ENCODE results near the gene HMGB3.
"Not testable (repeated sequence)": the region's sequence is repeated elsewhere in the genome, so short reads cannot be mapped to it uniquely, and the experiment has no call there.

The HMGB3 gene

GRCh38 chrX:150966235-150966634 lies 16.9 kb upstream of the HMGB3 start:
- Mint-ChIP-seq H3K9me3 (no peaks in the 10 kb centered on the region), H3K27me3 (peaks cover 4% of the 10 kb centered on the region), H3K36me3 (no peaks in the 10 kb centered on the region), H3K27ac (no peak overlapping the region), H3K4me3 (no peak overlapping the region), H3K4me1 (no peaks in the 10 kb centered on the region)
- CTCF ChIA-PET = no interaction called here
- no peak for DNase-seq

GRCh38 chrX:150966742-150967141 lies 16.4 kb upstream of the HMGB3 start:
- CTCF ChIA-PET = no interaction called here
- H3K36me3 Mint-ChIP-seq = no peaks in the 10 kb centered on the region
- no peaks in the 10 kb centered on the region for H3K4me1 Mint-ChIP-seq
- no peak for DNase-seq
- no peaks in the 10 kb centered on the region for H3K9me3 Mint-ChIP-seq
- no peak overlapping the region for H3K4me3 Mint-ChIP-seq
- peaks cover 4% of the 10 kb centered on the region for H3K27me3 Mint-ChIP-seq
- no peak overlapping the region for H3K27ac Mint-ChIP-seq

GRCh38 chrX:150967786-150968185 lies 15.3 kb upstream of the HMGB3 start:
- no peaks in the 10 kb centered on the region for H3K9me3 Mint-ChIP-seq

GRCh38 chrX:150968862-150969720 lies 14.0 kb upstream of the HMGB3 start:
- Mint-ChIP-seq H3K27me3 (peaks cover 4% of the 10 kb centered on the region), H3K36me3 (no peaks in the 10 kb centered on the region), H3K9me3 (no peaks in the 10 kb centered on the region), H3K4me3 (no peak overlapping the region), H3K4me1 (no peaks in the 10 kb centered on the region), H3K27ac (no peak overlapping the region)
- no peak for DNase-seq
- CTCF ChIA-PET = no interaction called here

More at GRCh38 chrX:150967786-150968185, 15.3 kb upstream of the HMGB3 start:
- Mint-ChIP-seq H3K4me3 (no peak overlapping the region), H3K27me3 (peaks cover 4% of the 10 kb centered on the region), H3K36me3 (no peaks in the 10 kb centered on the region), H3K27ac (no peak overlapping the region), H3K4me1 (no peaks in the 10 kb centered on the region)
- CTCF ChIA-PET = no interaction called here
- DNase-seq = no peak

- Mint-ChIP-seq H3K4me3 (no peak overlapping the region), H3K4me1 (no peaks in the 10 kb centered on the region), H3K36me3 (no peaks in the 10 kb centered on the region), H3K27me3 (peaks cover 4% of the 10 kb centered on the region), H3K9me3 (no peaks in the 10 kb centered on the region), H3K27ac (no peak overlapping the region)
- no peak for DNase-seq
- CTCF ChIA-PET = no interaction called here
Measured at GRCh38 chrX:150972450-150972849, 10.7 kb upstream of the HMGB3 start.

- H3K9me3 Mint-ChIP-seq = no peaks in the 10 kb centered on the region
- H3K36me3 Mint-ChIP-seq = no peaks in the 10 kb centered on the region
- peaks cover 4% of the 10 kb centered on the region for H3K27me3 Mint-ChIP-seq
- no peak overlapping the region for H3K27ac Mint-ChIP-seq
- CTCF ChIA-PET = no interaction called here
- no peak overlapping the region for H3K4me3 Mint-ChIP-seq
- no peak for DNase-seq
- H3K4me1 Mint-ChIP-seq = no peaks in the 10 kb centered on the region
Measured at GRCh38 chrX:150975655-150976390, 7.3 kb upstream of the HMGB3 start.

GRCh38 chrX:150977411-150978162 lies 5.5 kb upstream of the HMGB3 start:
- H3K9me3 Mint-ChIP-seq = no peaks in the 10 kb centered on the region
- H3K36me3 Mint-ChIP-seq = no peaks in the 10 kb centered on the region
- H3K4me3 Mint-ChIP-seq = no peak overlapping the region
- CTCF ChIA-PET = no interaction called here
- no peak overlapping the region for H3K27ac Mint-ChIP-seq
- peaks cover 12% of the 10 kb centered on the region for H3K27me3 Mint-ChIP-seq
- DNase-seq = no peak
- H3K4me1 Mint-ChIP-seq = peaks cover 7% of the 10 kb centered on the region

- H3K27ac Mint-ChIP-seq = no peak overlapping the region
- no peaks in the 10 kb centered on the region for H3K9me3 Mint-ChIP-seq
- H3K36me3 Mint-ChIP-seq = peaks cover 4% of the 10 kb centered on the region
- H3K4me3 Mint-ChIP-seq = no peak overlapping the region
- DNase-seq = no peak
- H3K27me3 Mint-ChIP-seq = peaks cover 12% of the 10 kb centered on the region
- H3K4me1 Mint-ChIP-seq = peaks cover 13% of the 10 kb centered on the region
- CTCF ChIA-PET = no interaction called here
Measured at GRCh38 chrX:150980186-150980585, 2.9 kb upstream of the HMGB3 start.

- H3K36me3 Mint-ChIP-seq = peaks cover 8% of the 10 kb centered on the region
- no peak overlapping the region for H3K4me3 Mint-ChIP-seq
- no peak overlapping the region for H3K27ac Mint-ChIP-seq
- H3K4me1 Mint-ChIP-seq = peaks cover 18% of the 10 kb centered on the region
- no peak for DNase-seq
- H3K9me3 Mint-ChIP-seq = no peaks in the 10 kb centered on the region
- CTCF ChIA-PET = no interaction called here
- H3K27me3 Mint-ChIP-seq = peaks cover 9% of the 10 kb centered on the region
Measured at GRCh38 chrX:150980711-150981110, 2.4 kb upstream of the HMGB3 start.

GRCh38 chrX:150982235-150982787 lies 824 bp upstream of the HMGB3 start:
- Mint-ChIP-seq H3K9me3 (no peaks in the 10 kb centered on the region), H3K4me3 (peak overlapping the region; percentile 68), H3K27ac (peak overlapping the region; percentile 65), H3K4me1 (peaks cover 21% of the 10 kb centered on the region), H3K27me3 (peaks cover 8% of the 10 kb centered on the region), H3K36me3 (peaks cover 15% of the 10 kb centered on the region)
- CTCF ChIA-PET = interaction anchor here (1.4 kb wide), 1 partner anchor 83 kb away, joined by 4 read pairs; no protein-coding TSS in a partner anchor
- DNase-seq = no peak

GRCh38 chrX:150983521-150984168 lies 510 bp downstream of the HMGB3 start:
- Mint-ChIP-seq H3K9me3 (no peaks in the 10 kb centered on the region), H3K27ac (no peak overlapping the region), H3K27me3 (peaks cover 8% of the 10 kb centered on the region), H3K4me1 (peaks cover 21% of the 10 kb centered on the region), H3K36me3 (peaks cover 22% of the 10 kb centered on the region), H3K4me3 (no peak overlapping the region)
- CTCF ChIA-PET = interaction anchor here (1.4 kb wide), 1 partner anchor 84 kb away, joined by 4 read pairs; no protein-coding TSS in a partner anchor
- DNase-seq = no peak

- Mint-ChIP-seq H3K9me3 (no peaks in the 10 kb centered on the region), H3K36me3 (peaks cover 22% of the 10 kb centered on the region), H3K27ac (peak overlapping the region; percentile 80), H3K4me1 (peaks cover 21% of the 10 kb centered on the region), H3K4me3 (peak overlapping the region; percentile 82), H3K27me3 (peaks cover 8% of the 10 kb centered on the region)
- CTCF ChIA-PET = interaction anchor here (0.7 kb wide), 1 partner anchor 98 kb away, joined by 4 read pairs; no protein-coding TSS in a partner anchor
- DNase-seq = peak; percentile 28
Measured at GRCh38 chrX:150984169-150984824, 1.2 kb downstream of the HMGB3 start.

- H3K27me3 Mint-ChIP-seq, H3K27ac Mint-ChIP-seq, DNase-seq, H3K4me3 Mint-ChIP-seq, CTCF ChIA-PET, H3K9me3 Mint-ChIP-seq: not testable (repeated sequence)
- Mint-ChIP-seq H3K4me1 (peaks cover 13% of the 10 kb centered on the region), H3K36me3 (peaks cover 25% of the 10 kb centered on the region)
Measured at GRCh38 chrX:150987687-150988086, 4.6 kb downstream of the HMGB3 start.

Measured in activated naive CD4-positive, alpha-beta T cell treated with anti-CD3 and anti-CD28 coated beads, Interleukin-2, amount 10 ng/mL, durations not matched to agents 7 days and 5 days (primary cell).